HG02798 (cell line): Measurements from ENCODE around the gene PTGDR2.

Experiments used
- ATAC-seq: cut with Tn5 transposase; IDR thresholded peaks from one replicate; pipeline ENCODE4 v1.9.1; 2021; ENCODE audit warnings: mild to moderate bottlenecking; ENCODE audit not compliant: unreplicated experiment, poor library complexity

PTGDR2 gene

DNA sequence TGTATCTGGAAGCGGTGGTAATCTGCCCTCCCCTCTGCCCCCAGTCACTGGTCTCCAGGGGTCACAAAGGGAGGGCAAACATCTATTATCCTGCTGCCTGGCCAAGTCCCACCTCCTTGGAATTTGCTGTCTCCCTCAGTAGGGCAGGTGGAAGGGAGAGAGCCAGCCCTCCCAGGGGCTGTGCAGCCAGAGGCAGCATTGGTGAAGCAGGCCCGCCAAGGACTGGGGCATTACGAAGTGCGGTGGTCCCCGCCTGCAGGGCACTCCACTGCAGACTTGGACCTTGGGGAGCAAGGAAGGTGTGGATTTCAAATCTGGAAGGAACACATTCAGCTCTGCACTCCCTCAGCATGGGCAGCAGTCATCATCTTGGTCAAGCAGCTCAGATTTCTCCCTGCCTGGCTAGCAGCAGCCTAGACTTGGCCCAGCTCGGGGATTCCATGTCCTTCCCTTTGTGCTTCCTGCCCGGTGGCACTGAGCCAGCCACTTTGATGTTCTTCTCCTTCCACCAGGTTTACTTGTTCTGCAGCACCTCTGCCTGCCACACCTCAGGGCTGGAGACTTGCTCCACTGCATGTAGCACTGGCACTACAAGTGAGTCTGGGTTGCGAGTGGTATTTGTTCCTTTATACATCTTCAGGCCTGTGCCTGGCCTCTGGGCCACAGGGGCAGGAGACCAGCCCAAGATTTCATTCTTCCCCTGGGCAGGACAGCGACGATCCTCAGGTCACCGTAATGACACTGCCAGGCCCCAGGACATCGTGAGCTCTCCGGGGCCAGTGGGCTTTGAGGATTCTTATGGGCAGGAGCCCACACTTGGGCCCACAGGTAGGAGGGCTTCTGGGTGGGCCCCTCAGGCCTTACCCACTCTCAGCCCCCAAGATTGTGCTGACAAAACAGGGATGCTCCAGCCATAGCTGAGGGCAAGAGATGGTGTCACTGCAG, 18.9 kb upstream of the PTGDR2 start:
- ATAC-seq, result no peak

DNA sequence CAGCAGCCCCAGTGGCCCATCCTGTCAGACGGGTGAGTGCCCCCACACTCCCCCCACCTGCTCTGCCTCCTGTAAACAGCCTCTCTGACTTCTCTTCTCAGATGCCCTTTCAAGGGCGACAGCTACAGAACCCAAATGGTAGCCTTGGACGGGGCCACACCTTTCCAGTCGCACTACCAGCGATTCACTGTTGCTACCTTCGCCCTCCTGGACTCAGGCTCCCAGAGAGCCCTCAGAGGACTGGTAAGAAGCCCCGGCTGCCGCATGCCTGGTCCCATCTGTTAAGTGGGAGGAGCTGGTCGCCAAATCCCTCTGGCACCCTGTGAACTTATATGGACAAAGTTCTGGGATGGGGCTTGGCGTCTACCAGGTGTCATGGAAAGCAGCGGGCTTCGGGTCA, 17.8 kb upstream of the PTGDR2 start:
- ATAC-seq, result no peak

DNA sequence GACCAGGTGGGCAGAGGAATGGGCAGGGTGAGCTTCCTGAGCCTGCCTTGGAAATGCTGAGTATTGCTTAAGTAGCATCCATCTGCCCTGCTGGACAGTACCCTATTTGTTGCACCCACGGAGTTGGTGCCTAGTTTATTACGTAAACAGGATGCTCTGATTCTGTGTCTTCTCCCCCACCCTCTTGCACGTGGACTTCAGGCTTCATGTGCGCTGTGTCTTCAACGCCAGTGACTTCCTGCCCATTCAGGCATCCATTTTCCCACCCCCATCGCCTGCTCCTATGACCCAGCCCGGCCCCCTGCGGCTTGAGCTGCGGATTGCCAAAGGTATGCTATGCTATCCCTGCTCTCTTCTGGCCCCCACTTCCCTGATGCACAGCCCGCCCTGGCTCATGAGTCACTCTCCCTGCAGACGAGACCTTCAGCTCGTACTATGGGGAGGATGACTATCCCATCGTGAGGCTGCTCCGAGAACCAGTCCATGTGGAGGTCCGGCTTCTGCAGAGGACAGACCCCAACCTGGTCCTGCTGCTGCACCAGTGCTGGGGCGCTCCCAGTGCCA, 17.3 kb upstream of the PTGDR2 start:
- no peak for ATAC-seq

DNA sequence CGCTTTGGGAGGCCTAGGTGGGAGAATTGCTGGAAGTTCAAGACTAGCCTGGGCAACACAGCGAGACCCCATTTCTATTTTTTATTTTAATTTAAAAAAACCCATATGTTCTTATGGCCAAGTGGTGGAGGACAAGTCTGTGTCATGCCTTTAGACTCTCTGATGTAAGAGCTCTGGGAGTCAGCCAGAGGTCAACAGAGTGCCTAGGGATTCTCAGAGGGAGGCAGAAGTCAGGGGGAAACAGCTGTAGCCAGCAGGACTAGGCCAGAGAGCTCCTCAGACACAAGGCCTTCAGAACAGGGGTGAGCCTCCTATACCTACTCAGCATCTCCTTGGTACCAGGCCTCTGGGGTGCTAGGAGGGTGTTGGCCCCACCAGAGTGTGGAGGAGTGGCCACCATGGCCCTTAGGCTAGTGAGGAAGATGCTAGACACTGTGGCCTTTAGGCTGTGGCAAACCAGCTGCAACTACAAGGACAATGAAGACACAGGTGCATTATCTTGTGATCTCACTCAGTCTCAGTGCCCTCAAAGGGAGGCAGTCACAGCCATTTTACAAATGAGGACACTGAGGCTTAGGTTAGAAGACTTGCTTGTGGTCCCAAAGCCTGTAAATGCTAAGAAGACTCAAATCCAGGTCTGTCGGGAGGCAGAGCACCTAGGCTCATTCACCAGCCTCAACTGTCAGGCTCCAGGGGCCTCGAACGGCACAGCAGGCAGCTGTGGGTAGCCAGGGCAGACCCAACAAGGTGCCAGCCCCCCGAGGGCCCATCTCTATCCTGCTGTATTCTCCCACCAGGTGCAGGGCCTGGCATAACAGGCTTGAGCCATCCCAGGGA, 16.6 kb upstream of the PTGDR2 start:
- ATAC-seq, result no peak

DNA sequence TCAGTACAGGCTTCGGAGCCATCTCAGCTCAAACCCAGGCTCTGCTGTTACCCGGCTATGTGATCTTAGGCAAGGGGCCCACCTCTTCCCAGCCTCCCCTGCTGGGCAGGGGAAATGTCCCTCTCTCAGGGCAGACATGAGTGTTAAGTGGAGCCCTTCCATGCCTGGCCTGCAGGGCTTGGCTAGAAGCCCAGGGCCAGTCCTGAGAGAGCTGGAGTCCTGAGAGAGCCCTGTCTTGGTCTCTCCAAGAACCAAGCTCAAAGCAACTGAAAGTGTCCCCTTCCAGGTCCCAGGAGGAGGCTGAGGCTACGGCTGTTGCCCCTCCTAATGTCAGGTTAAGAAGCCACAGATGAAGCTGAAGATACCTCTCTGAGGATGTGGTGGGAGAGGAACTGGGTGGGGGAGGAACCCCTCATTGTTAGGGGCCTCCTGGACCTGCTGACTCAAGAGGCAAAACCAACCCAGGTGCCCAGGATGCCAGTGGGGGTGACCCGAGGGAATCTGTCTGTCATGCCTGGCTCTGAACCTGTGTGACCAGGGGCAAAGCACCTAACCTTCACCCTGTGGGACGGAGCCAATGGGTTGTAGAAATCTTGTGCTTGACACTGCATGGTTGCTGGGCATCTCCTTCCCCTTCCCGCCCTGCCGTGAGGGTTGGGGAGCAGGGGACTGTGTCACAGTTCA, 15.8 kb upstream of the PTGDR2 start:
- ATAC-seq, result no peak

DNA sequence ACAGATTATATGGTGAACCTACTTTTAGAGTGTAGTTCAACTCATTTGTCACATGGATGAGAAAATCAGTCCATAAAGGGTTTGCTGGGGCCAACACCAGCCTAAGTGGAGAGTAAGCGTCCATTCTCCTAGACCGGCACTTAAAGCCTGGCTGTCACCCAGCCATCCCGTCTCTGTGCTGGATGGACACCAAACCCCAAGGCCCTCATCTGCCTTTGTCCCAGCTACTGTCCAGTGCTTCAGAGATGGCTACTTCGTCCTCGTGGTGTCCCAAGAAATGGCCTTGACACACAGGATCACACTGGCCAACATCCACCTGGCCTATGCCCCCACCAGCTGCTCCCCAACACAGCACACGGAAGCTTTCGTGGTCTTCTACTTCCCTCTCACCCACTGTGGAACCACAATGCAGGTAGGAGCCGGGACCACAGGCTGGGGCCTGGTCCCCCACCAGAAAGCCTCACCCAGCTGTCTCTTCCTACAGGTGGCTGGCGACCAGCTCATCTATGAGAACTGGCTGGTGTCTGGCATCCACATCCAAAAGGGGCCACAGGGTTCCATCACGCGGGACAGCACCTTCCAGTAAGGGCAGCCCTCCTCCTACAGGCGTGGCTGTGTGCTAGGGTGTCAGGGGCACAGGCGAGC, 15.1 kb upstream of the PTGDR2 start:
- no peak for ATAC-seq

DNA sequence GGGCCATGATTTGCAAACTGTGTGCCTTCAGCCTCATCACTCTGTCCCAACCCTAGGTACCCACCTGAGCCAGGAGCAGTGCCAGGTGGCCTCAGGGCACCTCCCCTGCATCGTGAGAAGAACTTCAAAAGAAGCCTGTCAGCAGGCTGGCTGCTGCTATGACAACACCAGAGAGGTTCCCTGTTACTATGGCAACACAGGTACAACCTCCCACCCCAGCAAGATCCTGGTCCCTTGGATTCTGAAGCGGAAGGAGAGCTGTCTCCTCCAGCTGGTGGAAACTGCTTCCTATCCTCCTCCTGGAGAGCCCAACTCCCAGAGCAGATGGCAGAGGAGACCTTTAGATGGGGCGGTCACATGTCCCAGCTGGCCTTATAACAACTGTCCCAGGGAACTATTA, 14.5 kb upstream of the PTGDR2 start:
- ATAC-seq, result no peak

DNA sequence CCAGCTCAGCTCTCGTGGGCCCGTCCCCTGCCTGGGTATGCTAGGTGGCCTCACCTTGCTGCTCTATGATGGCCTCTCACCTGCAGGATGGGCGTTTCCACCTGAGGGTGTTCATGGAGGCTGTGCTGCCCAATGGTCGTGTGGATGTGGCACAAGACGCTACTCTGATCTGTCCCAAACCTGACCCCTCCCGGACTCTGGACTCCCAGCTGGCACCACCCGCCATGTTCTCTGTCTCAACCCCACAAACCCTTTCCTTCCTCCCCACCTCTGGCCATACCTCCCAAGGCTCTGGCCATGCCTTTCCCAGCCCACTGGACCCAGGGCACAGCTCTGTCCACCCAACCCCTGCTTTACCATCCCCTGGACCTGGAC, 13.7 kb upstream of the PTGDR2 start:
- no peak for ATAC-seq

DNA sequence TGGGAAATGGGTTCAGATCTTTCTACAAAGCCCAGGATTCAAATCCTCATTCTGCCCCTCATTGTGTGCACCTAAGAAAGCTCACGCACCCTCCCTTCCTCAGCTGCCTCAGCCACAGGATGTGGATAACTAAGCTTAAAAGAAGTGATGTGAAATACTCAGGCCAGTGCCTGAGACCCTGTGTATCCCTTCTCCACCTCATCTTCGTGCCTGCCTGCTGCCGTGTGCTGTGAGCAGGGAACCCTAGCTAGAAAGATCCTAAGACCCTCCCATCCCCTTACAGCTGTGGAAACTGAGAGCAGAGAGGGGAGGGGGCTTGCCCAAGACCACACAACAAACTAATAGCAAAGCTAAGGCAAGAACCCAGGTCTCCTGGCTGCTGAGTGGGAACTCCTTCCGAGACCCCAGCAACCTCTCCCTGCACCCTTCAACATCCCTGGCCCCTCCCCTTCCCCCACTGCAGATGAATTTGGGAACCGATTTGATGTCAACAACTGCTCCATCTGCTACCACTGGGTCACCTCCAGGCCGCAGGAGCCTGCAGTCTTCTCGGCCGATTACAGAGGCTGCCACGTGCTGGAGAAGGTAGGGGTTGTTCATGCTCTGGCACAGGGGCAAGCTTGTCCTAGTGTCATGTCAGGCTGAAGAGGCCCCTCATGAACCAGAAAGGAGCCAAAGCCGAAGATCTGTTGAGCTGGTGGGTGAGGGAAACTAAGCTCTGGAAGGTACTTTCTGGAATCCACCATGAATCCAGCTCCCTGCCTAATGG, 13.1 kb upstream of the PTGDR2 start:
- ATAC-seq, result no peak

DNA sequence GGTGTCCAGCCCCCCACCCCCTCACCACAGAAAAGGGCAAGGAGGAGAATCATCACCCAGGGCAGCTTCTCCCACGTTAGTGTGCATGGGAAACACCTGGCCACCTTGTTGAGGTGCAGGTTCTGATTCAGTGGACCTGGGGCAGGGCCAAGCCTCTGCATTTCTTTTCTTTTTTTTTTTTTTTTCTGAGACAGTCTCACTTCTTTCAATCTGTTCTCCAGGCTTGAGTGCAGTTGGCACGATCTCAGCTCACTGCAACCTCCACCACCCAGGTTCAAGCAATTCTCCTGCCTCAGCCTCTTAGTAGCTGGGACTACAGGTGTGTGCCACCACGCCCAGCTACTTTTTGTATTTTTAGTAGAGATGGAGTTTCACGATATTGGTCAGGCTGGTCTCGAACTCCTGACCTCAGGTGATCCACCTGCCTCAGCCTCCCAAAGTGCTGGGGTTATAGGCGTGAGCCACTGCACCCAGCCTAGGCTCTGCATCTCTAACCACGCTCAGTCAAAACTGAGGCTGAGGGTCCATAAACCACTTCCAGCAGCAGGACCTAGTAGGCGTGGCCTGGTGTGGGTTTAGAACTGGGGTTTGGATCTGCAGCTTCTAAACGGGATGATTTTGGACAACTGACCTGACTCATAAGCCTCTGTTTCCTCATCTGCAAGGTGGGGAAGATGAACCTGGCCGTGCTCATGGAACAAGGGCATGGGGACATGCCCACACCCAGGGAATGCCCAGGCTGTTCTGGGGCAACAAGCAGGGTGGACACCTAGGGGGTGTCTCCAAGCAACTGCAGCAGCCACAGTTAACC, 12.3 kb upstream of the PTGDR2 start:
- ATAC-seq, result no peak

DNA sequence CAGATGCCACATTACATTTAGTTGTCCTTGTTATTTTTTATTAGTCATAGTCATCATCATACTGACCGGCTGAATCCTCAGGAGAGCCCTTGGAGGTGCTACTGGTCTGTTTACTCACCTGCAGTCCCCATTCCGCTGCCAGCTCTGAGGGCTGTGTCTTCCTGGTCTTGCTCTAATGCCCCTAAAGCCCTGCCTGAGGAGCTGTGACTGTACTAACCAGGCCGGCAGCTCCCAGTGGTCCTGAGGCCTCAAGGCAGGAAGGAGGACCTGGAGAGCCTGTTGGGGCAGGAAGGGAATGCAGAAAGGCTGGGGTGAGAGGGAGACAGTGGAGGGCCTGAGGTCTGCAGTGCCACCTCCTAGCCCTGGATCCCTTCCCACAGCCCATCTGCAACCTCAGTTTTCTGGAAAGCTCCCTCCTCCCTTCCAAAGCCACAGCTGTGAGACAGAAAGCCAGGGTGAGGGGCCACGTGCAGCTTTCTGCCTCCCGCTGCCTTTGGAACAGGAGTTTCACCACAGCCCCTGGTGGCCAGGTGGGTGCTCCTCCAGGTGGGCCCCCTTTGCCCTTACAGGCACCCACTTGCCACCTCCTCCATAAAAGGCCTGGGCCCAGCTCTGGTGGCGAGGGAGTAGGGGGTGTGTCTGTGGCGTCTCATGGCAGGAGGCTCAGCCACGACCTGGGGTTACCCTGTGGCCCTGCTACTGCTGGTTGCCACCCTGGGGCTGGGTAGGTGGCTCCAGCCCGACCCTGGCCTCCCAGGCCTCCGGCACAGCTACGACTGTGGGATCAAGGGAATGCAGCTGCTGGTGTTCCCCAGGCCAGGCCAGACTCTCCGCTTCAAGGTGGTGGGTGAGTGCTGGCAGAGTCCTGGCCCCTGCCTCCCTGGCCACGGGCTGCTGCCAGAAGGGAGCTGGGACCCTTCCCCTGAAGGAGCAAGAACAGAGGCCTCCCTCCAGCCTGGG, 11.4 kb upstream of the PTGDR2 start, which contains the start of gene ZP1:
TSS of gene ZP1 (plus strand) at position 632 of the 960 bp plus-strand sequence. CDS start at position 652, 20 bp downstream.
- ATAC-seq, result no peak

DNA sequence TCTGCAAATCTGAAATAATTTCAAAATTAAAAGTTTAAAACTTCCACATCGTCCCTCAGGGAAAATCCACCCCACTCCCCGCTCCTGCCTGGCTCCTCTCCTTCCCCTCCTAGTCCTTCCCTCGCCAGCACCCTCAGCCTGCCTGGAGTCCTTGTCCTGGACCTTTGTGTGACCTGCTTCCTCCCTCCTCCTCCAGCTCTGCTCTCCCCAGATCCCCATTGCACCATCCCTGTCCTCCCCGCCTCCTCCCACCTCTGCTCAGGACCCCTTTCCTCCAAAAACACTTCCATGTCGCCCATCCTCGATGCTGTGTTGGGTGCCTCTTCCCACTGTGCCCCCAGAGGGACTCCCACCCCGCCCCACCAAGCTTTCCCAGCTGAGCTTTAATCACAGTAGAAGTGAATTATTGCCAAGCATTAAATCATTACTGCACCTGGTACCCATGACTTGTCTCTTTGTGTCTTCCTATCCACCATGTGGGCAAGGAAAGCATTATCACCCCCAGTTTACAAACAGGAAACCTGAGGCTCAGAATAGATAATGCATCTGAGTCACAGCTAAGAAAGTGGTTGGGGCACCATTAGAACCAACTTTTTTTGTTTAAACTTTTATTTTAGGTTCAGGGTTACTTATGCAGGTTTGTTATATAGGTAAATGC, 9.2 kb upstream of the PTGDR2 start:
- ATAC-seq, result no peak

DNA sequence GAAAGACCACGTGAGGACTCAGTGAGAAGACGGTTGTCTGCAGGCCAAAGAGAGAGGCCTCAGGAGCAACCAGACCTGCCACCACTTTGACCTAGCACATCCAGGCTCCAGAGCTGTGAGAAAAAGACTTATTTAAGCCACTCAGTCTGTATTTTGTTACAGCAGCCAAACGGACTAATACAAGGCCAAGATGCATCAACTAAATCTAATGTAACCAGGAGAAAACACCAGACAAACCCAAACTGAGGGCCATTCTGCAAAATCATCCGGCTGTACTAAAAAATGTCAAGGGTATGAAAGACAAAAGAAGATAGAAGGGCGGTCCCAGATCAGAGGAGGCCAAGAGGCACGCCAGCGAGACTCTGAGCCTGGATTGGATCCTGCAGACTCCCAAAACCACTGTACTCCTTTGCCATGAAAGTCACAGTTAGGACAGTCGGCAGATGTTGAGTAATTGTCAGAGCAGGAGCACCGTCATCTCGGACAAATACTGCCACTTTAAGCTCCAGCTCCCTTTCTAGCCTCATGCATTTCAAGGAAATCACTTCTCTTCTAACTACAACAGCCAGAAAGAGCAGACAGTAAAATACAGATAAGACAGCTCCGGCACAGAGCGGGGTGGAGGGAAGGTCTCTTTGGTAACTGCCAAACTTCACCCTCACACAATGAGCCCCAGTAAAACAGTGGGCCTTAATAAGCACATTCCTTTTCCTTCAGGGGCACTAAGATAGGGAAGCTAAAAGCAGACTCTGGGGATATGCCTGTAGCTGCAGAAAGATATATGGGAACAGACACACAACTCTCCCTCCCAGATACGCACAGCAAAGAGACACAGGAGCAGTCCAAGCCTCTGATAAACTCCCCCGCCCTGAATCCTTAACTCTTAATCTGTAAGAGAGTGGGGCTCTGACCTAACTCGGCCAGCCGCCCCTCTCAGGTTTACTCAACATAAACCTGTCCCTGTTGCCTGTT, 8.1 kb upstream of the PTGDR2 start:
- ATAC-seq, result no peak

DNA sequence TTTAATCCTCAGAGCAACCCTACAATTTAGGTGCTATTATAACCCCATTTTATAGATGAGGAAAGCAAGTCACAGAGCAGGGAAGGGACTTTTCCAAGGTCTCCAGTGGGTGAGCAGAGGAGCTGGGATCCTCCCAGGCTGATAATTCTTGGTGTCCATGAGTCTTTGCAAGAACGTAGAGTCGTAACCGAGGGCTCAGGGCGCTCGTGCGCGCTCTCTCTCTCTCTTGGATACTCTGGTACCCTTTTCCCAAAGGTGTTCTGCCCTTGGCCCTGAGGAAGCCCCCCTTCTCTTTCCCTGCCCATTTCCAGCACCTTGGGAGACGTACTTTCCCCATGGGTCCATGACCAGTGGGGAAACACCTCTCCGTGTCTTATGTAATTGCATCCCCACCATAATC, 6.4 kb upstream of the PTGDR2 start:
- ATAC-seq, result no peak

DNA sequence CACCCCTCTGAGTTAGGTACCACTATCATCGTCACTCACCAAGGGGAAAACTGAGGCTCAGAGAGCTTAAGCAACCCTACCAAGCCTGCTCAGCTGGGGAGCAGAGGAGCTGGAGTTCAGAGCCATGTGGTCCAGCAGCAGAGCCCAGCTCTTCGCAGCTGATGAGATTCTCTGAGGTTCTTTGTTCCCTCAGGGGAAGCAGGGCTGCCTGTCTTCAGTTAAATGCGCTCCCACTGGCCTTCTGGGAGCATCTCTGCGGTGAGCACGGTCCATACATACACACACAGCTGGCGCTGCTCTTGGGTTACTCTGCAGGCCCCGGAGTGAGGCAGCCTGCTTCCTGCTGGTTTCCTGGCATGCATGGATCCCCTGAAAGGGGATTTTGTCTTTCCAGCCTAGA, 5.2 kb upstream of the PTGDR2 start:
- ATAC-seq, result no peak
